ENCODE data around the gene CINP.

The CINP gene

DNA sequence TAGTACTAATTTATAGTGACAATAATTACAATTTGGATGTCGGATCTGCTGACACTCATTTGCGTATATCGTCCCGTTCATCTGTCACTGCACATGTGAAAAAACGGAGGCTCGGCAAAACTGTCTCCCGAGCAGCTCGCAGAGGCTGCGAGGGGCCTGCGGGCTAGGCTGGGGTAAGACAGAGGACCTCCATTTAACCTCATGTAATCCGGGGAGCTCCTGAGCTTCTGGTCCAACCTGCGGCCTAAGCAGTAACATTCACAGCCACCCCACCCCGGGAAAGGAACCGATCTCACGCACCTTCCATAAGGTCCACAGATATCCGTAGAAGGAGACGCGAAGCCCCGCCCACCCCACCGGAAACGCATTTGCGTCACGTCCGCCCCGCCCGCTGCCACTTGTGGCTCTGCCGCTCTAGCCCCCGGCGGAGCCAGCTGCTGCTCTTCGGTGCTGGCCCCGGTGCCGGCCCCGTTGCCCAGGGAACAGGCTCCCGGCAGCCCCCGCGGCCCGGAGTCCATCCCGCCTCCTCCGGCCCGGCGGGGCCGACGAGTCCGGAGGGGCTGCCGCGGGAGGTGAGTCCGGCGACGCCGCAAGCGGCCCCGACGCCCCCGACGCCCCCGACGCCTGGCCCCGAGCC, at the start of gene CINP, which contains the start of gene TECPR2:
CINP (minus strand) TSS at position 346 of the 637 bp plus-strand sequence; CDS start at position 307, 39 bp downstream.
TECPR2 (plus strand) TSS at position 397 of the 637 bp plus-strand sequence. CDS start 13,781 bp downstream, outside the sequence.
- FAIRE-seq: no peak

- no peak for FAIRE-seq
Measured at GRCh38 chr14:102408724-102409123, 46.0 kb upstream of the CINP start.

DNA sequence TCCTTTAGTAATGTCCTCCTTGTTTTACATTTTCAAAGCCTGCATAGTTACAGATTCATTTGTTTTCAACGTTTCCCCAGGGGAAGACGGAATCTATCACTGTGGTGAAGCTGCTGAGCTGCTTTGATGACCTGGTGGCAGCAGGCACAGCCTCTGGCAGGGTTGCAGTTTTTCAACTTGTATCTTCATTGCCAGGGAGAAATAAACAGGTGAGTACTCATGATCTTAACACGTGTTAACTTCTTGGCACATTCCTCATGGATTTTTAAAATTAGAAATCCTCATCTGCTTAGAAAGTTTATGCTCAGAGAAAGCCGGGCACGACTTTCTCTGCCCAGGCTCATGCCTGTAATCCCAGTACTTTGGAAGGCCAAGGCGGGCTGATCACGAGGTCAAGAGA, 44.6 kb upstream of the CINP start:
- FAIRE-seq: no peak

- FAIRE-seq: no peak
Measured at GRCh38 chr14:102403028-102403427, 40.3 kb upstream of the CINP start.

DNA sequence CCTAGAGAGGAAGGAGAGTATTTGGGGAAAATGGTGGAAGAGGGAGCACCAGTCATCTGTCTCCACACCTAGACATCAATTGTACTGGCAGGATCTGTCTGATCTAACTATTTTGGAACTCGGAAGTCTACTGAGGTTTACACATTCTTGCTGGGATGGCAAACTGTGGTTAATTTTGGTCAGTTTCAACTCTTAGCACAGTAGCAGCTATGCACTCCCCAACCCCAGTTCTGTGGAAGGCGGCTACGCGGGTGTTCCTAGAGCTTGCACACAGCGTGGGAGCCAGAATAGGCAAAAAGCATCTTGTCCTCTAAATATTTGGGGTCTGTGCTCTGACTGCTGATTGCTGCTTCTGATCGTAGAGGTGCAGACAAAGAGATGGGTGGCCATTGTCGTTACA, 33.8 kb upstream of the CINP start:
- FAIRE-seq: no peak

GRCh38 chr14:102394717-102395375, 32.2 kb upstream of the CINP start:
- no peak for FAIRE-seq

- FAIRE-seq: no peak
Measured at GRCh38 chr14:102392506-102392905, 29.8 kb upstream of the CINP start.

DNA sequence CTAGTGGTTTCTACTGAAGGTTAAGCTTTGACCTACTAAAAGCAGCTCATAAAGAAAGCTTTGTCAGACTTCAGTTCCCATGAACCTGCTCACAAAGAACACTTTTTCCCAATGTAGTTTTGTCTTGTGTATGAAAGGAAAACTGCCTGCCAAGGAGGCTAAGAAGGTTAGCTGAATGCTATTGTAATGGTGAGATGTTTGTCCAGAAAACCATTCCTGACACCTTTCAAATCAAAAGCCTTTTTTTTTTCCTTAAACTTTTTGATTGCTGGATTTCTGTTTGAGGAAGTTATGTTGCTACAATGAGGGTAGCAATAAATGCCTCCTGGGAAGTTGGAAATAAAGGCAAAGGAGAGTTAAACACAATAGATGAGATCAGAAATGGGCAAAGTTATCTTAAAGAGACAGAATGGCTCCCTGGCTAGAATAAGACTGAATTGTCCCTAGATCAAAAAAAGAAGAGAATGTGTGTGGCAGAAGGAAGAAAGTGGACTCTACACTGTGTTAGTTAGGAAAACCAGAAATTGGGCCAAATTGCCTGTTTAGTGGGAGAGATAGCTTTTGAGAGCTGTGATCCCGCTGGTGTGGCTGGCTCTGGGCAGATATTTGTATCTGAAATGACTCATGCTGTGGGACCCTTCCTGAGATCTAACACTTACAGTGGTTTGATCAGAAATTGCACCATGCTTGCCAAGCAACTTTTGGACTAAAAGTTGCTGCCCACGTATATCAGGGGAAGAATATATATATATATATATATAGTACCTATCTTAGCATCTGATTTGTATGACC, 27.6 kb upstream of the CINP start:
- FAIRE-seq: no peak

DNA sequence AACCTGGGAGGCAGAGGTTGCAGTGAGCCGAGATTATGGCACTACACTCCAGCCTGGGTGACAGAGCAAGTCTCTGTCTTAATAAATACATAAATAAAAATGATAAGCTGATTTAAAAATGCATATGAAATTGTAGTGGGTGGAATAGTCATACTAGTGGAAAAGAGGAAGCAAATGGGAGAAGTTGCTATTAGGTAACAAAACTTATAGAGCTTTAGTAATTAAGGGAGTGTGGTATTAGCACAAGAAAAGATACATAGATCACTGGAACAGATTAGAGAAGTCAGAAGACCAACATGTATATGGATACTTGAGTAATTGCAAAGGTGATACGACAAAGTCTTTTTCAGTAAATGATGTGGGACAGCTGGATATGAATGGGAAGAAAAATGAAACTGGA, 26.6 kb upstream of the CINP start:
- no peak for FAIRE-seq

DNA sequence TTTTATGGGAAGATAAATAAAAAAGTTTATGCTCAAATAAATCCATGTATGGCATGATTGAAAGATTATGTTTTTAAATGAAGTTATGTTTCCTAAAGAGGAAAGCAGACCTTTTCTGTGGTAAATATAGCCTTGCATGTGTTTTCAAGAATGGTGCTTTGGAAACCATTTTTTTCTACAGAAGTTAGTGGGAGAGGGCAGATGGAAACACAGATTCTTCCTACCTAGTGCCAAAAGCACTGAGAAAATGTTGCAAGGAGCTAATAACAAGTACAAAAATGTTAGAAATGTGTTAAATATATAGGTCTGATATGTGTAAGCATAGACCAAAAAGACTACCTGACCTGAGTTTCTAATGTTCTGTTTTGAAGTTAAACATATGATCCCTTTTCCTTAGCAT, 24.4 kb upstream of the CINP start:
- FAIRE-seq: no peak

DNA sequence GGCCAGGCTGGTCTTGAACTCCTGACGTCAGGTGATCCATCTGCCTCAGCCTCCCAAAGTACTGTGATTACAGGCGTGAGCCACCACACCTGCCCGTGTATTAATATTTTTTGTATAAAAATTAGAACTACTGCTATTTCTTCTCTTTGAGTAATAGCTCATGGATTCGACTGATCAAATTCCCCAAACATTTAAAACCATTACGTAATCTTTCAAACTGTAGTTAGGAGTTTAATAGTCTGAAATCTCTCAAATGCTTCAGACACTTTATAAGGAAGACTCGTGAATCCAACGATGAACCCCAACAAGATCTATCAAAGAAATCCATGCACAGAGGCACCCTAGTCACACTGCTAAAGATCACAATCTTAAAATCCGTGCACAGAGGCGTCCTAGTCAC, 16.1 kb upstream of the CINP start:
- FAIRE-seq: no peak

DNA sequence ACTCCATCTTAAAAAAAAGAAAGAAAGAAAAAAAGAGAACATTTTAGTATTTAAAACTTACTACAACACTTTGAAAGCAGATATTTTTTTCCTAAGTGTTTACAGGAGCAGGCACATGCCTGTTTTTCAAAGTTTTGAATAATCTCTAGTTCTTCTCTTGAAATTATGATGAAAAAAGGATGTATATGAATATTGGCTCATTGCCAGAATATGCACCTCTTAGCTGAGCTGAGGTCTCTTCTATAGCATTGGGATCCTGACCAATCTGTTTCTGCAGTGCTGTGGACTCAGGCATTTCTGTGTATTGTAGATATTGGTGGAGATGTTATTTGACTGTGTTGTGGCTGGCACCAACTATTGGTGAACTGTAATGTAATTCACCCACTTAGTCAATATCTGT, 15.0 kb upstream of the CINP start:
- FAIRE-seq: no peak

- no peak for FAIRE-seq
Measured at GRCh38 chr14:102375119-102375518, 12.4 kb upstream of the CINP start.

GRCh38 chr14:102374264-102374663, 11.6 kb upstream of the CINP start:
- no peak for FAIRE-seq

DNA sequence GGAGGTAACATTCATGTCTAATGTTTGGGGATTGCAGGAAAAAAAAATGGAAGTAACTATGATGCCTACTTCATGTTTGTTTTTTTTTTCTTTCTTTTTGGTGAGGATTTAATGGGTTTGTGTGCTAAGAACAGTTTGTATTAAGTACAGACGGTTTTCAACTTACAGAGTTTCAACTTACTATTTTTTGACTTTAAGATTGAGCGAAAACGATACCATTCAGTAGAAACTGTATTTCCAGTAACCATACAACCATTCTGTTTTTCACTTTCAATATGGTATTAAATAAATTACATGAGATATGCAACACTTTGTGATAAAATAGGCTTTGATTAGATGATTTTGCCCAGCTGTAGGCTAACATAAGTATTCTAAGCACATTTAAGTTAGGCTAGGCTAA, 10.4 kb upstream of the CINP start:
- no peak for FAIRE-seq

DNA sequence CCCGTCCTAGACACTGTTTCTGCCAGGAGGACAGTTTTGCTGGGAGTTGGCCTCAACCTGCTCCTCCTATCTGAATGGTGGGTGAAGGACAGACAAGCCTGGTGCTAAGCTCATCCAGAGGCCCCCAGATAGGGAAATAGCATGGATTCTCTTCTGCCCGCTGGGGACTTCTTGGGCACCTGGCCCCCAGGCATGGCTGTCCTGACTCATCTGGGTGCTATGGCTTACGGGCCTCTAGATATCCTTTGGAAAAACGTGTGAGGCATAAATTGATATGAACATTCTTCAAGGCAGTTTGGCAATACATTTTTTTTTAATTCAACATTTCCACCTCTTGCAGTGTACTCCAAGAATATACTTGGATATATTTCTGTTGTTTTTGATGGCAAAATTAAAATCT, 8.7 kb upstream of the CINP start:
- no peak for FAIRE-seq

DNA sequence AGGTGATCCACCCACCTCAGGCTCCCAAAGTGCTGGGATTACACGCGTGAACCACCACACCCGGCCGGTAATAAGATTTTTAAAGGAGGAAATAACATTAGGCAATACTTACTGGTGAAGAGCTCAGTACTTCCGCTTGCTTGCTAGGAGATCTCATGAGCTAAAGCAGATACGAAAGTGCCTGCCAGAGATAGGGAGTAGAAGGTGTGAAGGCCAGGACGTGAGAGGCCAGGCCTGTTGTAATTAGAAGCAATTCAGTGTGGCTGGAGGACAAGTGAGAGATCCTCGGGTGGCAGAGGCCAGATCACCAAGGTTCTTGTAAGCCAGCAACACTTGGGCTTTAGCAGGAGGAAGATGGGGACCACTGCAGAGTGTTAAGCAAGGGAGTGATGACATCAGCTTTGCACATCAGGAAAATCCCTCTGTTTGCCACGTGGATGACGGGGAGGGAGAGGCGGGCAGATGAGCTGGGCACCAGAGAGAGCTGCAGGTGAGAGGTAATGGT, 7.7 kb upstream of the CINP start:
- FAIRE-seq: no peak

DNA sequence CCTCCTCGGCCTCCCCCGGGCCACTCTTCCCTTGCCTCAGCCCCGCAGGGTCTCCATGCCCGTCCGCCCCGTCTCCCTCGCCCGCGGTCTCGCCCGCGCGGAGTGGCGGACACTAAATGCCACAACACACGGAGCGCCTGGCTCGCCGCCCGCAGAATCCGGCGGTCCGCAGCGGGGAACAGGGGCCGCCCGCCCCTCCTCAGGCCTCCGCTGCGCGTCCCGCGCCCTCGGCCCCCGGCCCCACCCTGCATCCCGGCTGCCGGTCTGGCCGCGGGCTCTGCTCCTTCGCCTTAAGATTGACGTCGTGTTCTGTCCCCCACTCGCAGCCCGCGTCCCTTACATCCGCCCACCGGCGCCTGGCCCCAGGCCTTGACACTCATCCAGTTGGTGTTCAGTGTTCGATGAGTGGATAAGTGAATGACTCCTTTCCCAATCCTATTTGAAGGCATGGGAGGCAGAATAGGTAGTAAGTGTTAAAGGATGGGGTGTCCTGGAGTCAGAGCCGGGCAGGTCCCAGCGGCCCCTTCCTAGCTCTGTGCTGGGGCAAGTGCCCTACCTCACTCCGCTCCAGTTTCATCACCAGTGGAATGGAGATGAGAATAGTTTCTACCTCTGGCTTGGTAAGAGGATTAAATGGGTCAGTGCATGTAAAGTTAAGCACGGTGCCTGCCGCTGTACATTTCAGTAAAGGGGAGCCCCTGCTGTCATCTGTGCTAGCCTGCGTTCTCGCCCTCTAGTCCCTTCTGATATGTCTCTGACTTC, 673 bp upstream of the CINP start:
- FAIRE-seq: no peak

GRCh38 chr14:102362084-102362483, 606 bp downstream of the CINP start:
- FAIRE-seq: no peak

- no peak for FAIRE-seq
Measured at GRCh38 chr14:102360388-102360787, 2.3 kb downstream of the CINP start.

DNA sequence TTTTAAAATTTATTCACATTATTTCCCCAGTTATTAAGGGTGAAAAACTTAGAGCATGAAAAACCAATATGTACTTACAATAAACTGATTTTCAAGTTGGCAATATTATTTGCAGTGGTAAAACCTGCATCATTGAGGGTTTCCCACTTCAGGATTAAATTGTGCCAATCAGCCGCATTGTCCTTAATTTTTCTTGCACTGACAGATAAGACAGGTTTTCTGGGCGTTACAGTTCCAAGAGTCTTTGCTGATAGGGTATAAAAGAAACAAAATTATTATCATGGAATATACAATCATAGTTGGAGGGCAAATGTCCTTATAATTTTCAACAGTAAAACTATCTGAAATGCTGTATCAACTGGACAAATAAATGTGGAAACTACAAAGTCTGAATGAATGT, 3.3 kb downstream of the CINP start:
- FAIRE-seq: no peak

GRCh38 chr14:102356280-102356679, 6.4 kb downstream of the CINP start:
- FAIRE-seq: no peak

DNA sequence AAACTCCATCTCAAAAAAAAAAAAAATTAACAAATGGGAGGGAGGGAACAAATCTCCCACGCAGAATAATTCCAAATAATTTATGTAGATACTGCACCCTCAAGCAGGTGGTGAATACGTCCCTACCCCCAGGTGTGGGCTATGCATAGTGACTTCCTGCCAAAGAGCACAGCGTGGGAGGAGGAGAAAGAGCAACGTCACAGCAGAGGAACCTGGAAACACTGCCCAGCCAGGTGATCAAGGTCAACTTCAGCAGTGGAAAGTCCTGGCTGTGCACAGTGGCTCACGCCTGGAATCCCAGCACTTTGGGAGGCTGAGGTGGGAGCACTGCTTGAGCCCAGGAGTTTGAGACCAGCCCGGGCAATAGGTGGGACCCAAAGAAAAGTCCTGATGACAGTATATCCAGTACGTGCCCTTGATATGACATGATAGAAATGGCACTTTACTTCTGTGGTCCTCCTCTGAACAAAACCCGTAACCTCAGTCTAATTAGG, 9.5 kb downstream of the CINP start:
- no peak for FAIRE-seq

All from islet of Langerhans (tissue), 1 donor.